ENCODE data around the gene GIMD1. TPM values are rescaled to one million over a fixed set of nuclear protein-coding genes. Genes with fewer than 3 reads are reported as not detected.

The GIMD1 gene
- polyA plus RNA-seq, 1 experiment: not detected

DNA sequence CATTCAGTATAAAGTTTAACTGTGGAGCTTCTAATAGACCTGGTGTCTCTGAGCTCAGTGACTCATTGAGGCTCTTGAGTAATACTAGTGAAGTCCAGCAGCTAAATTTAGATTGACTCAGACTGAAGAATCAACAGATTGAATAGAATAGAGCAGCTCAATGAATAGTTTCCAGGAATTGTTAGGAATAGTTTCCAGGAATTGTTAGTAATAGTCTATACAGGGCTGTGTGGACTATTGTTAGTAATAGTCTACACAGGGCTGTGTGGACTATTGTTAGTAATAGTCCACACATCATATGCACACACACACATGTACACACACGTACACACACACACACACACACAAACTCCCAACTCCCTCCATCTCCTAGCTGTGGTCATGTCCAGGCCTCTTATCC is 3.0 kb downstream of the GIMD1 start:
- ChIA-PET POLR2A (no interaction called here), CTCF (interaction anchor here (0.9 to 4.2 kb wide), 5 partner anchors 37 to 533 kb away, joined by 3 to 22 read pairs (median 9); no protein-coding TSS in a partner anchor)
- no peaks in the 10 kb centered on the region for H3K27me3 ChIP-seq (ENCODE audit: control insufficient read depth, insufficient read depth, low read length)
- peak; percentile 66 for DNase-seq (ENCODE audit: low read depth, low spot score)
- H3K27ac ChIP-seq (ENCODE audit: low read depth, low read length): peak overlapping the region; percentile 42
- TF ChIP-seq CTCF (IDR thresholded peaks at IDR 0.05; ENCODE audit: low read depth, low read length): no peak
- H3K4me3 ChIP-seq (ENCODE audit: low read depth, low read length): no peak overlapping the region
- H3K9me3 ChIP-seq (ENCODE audit: control insufficient read depth, insufficient read depth, low read length): no peaks in the 10 kb centered on the region

DNA sequence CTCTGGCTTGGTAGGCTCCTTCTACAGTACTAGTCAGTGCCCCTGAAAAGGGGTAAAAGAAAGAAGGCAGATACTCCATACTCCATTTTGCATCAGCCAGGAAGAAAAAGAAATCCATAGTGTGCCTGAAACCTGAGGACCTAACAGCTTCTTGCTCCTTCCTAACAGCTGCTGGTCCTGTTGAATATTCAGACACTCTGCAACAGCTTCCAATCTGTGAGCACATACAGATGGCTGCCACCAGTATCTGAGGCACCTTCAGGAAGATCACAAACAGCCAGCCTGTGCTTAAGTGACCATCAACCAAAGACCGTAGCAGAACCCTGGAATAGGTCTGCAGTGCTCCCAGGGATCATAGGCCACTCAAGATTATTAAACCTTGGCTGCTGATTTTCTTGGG is 4.3 kb downstream of the GIMD1 start:
- no peak overlapping the region for H3K27ac ChIP-seq (ENCODE audit: low read depth, low read length)
- POLR2A ChIA-PET: no interaction called here
- H3K9me3 ChIP-seq (ENCODE audit: control insufficient read depth, insufficient read depth, low read length): no peaks in the 10 kb centered on the region
- CTCF ChIA-PET: interaction anchor here (1.4 to 4.2 kb wide), 4 partner anchors 36 to 535 kb away, joined by 4 to 22 read pairs (median 12); no protein-coding TSS in a partner anchor
- no peaks in the 10 kb centered on the region for H3K27me3 ChIP-seq (ENCODE audit: control insufficient read depth, insufficient read depth, low read length)
- no peak for TF ChIP-seq CTCF (IDR thresholded peaks at IDR 0.05; ENCODE audit: low read depth, low read length)
- no peak overlapping the region for H3K4me3 ChIP-seq (ENCODE audit: low read depth, low read length)
- no peak for DNase-seq (ENCODE audit: low read depth, low spot score)

GRCh38 chr4:106362086-106362825 is 6.3 kb downstream of the GIMD1 start:
- H3K4me3 ChIP-seq (ENCODE audit: low read depth, low read length): no peak overlapping the region
- POLR2A ChIA-PET: no interaction called here
- CTCF ChIA-PET: interaction anchor here (4.2 kb wide), 1 partner anchor 96 kb away, joined by 22 read pairs; no protein-coding TSS in a partner anchor
- no peak for DNase-seq (ENCODE audit: low read depth, low spot score)
- H3K27me3 ChIP-seq (ENCODE audit: control insufficient read depth, insufficient read depth, low read length): no peaks in the 10 kb centered on the region
- H3K9me3 ChIP-seq (ENCODE audit: control insufficient read depth, insufficient read depth, low read length): no peaks in the 10 kb centered on the region
- TF ChIP-seq CTCF (IDR thresholded peaks at IDR 0.05; ENCODE audit: low read depth, low read length): no peak
- no peak overlapping the region for H3K27ac ChIP-seq (ENCODE audit: low read depth, low read length)

GRCh38 chr4:106358899-106359298 is 9.7 kb downstream of the GIMD1 start:
- ChIA-PET POLR2A (interaction anchor here (1.2 kb wide), 1 partner anchor 43 kb away, joined by 3 read pairs; the partner anchor contains the start of gene TBCK), CTCF (interaction anchor here (0.5 to 1.2 kb wide), 2 partner anchors 92 to 539 kb away, joined by 3 read pairs; no protein-coding TSS in a partner anchor)
- DNase-seq (ENCODE audit: low read depth, low spot score): peak; percentile 11
- Histone ChIP-seq H3K9me3 (ENCODE audit: control insufficient read depth, insufficient read depth, low read length) (no peaks in the 10 kb centered on the region), H3K4me3 (ENCODE audit: low read depth, low read length) (no peak overlapping the region), H3K27ac (ENCODE audit: low read depth, low read length) (no peak overlapping the region), H3K27me3 (ENCODE audit: control insufficient read depth, insufficient read depth, low read length) (no peaks in the 10 kb centered on the region)
- TF ChIP-seq CTCF (IDR thresholded peaks at IDR 0.05; ENCODE audit: low read depth, low read length): no peak

- POLR2A ChIA-PET: no interaction called here
- no peak overlapping the region for H3K27ac ChIP-seq (ENCODE audit: low read depth, low read length)
- H3K4me3 ChIP-seq (ENCODE audit: low read depth, low read length): no peak overlapping the region
- H3K27me3 ChIP-seq (ENCODE audit: control insufficient read depth, insufficient read depth, low read length): no peaks in the 10 kb centered on the region
- CTCF ChIA-PET: no interaction called here
- no peak for DNase-seq (ENCODE audit: low read depth, low spot score)
- no peak for TF ChIP-seq CTCF (IDR thresholded peaks at IDR 0.05; ENCODE audit: low read depth, low read length)
- H3K9me3 ChIP-seq (ENCODE audit: control insufficient read depth, insufficient read depth, low read length): no peaks in the 10 kb centered on the region
Measured at GRCh38 chr4:106355193-106355592, 13.4 kb downstream of the GIMD1 start.

Measured in AG04450 (cell line).